ENCODE measurements around the gene TIAM1. TPM values are rescaled to one million over a fixed set of nuclear protein-coding genes. Genes with fewer than 3 reads are reported as not detected.
A peak's percentile ranks its signal among the peaks of the same experiment; 100 is the strongest.
"Not testable (repeated sequence)": the region's sequence is repeated elsewhere in the genome, so short reads cannot be mapped to it uniquely, and the experiment has no call there.

The TIAM1 gene
- total RNA-seq, 2 experiments from 2014 or later, result 34.9 to 38.5 TPM

DNA sequence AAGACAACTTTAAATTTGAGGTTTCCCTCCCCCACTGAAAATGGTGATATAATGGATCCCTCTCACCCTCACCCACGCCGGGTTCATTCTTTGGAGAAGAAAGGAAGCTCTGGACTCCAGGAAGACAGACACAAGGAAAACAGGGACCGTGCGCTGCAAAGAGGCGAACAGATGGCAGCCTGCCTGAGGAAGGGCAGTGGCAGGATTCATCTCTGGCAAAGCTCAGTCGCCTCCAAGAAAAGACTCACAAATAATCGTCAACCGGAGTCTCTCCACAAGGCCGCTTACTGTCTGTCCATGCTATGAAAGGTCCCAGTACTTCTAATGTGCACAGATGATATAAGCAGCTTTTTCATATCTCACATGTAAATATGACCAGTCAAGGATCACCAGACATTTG lies 110.3 kb downstream of the TIAM1 start:
- H3K27ac Mint-ChIP-seq, result no peak overlapping the region
- CTCF ChIA-PET, result interaction anchor here (1.1 to 1.8 kb wide), 3 partner anchors 9 to 348 kb away, joined by 3 to 4 read pairs (median 4); no protein-coding TSS in a partner anchor
- TF ChIP-seq, protein P1, sequence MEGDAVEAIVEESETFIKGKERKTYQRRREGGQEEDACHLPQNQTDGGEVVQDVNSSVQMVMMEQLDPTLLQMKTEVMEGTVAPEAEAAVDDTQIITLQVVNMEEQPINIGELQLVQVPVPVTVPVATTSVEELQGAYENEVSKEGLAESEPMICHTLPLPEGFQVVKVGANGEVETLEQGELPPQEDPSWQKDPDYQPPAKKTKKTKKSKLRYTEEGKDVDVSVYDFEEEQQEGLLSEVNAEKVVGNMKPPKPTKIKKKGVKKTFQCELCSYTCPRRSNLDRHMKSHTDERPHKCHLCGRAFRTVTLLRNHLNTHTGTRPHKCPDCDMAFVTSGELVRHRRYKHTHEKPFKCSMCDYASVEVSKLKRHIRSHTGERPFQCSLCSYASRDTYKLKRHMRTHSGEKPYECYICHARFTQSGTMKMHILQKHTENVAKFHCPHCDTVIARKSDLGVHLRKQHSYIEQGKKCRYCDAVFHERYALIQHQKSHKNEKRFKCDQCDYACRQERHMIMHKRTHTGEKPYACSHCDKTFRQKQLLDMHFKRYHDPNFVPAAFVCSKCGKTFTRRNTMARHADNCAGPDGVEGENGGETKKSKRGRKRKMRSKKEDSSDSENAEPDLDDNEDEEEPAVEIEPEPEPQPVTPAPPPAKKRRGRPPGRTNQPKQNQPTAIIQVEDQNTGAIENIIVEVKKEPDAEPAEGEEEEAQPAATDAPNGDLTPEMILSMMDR (IDR thresholded peaks at IDR 0.05), result no peak
- H3K4me1 Mint-ChIP-seq (ENCODE audit: low read depth), result peaks cover 24% of the 10 kb centered on the region
- H3K4me3 Mint-ChIP-seq, result no peak overlapping the region
- H3K36me3 Mint-ChIP-seq (ENCODE audit: low read depth), result peaks cover 16% of the 10 kb centered on the region
- POLR2A ChIA-PET, result interaction anchor here (0.6 to 1.0 kb wide), 2 partner anchors 28 to 56 kb away, joined by 3 read pairs; no protein-coding TSS in a partner anchor
- no peaks in the 10 kb centered on the region for H3K9me3 Mint-ChIP-seq
- ATAC-seq (no peak), DNase-seq (no peak)
- intact Hi-C loops (cut with micrococcal nuclease), result no loop called here
- no peaks in the 10 kb centered on the region for H3K27me3 Mint-ChIP-seq

DNA sequence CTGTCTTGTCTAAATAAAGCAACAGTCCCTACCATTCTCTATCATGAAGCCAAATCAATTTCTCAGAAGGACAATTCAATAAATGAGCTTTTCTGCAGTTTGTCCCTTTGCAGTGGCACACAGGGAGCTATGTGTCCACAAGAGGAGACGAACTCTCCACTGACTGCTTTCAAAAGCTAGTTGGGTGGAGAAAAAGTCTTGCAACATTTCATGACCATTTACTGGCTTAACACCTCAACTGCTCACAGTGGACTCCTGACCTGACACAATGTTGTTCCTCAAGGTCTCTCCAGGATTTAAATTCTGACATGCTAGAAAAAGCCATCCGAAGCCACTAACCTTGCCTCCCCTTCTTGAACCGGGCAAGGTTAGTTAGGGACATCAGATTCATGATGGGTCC lies 111.7 kb downstream of the TIAM1 start:
- CTCF ChIA-PET, result interaction anchor here (1.0 to 1.8 kb wide), 3 partner anchors 38 to 349 kb away, joined by 3 to 4 read pairs (median 3); no protein-coding TSS in a partner anchor
- POLR2A ChIA-PET, result interaction anchor here (1.4 to 1.5 kb wide), 2 partner anchors 10 to 327 kb away, joined by 3 read pairs; no protein-coding TSS in a partner anchor
- DNase-seq, result no peak

DNA sequence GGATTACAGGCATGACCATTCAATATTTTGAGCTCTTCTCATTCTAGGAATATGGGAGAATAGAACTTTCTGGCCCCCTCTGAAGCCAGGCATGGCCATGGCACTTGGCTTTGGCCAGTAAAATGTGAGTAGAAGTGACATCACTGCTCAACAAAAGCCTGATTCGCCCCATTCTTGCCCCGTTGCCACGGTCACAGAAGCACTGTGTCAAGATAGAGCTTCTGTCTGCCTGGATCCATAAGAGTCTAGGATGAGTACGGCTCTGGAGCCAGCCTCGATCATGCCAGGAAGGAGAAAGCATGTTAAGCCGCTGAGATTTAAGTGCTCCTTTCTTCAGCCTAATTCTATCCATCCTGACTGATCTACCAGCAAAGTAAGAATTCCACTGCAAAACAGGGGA lies 113.1 kb downstream of the TIAM1 start:
- DNase-seq, result no peak
- ATAC-seq, result no peak
- Mint-ChIP-seq H3K36me3 (ENCODE audit: low read depth) (peaks cover 18% of the 10 kb centered on the region), H3K4me3 (no peak overlapping the region), H3K4me1 (ENCODE audit: low read depth) (peaks cover 21% of the 10 kb centered on the region), H3K27ac (no peak overlapping the region), H3K27me3 (no peaks in the 10 kb centered on the region), H3K9me3 (no peaks in the 10 kb centered on the region)
- ChIA-PET POLR2A (interaction anchor here (1.4 to 1.9 kb wide), 3 partner anchors 8 to 328 kb away, joined by 3 to 5 read pairs (median 3); no protein-coding TSS in a partner anchor), CTCF (interaction anchor here (1.3 to 1.7 kb wide), 2 partner anchors 328 to 350 kb away, joined by 3 to 6 read pairs; no protein-coding TSS in a partner anchor)
- intact Hi-C loops (cut with micrococcal nuclease), result no loop called here
- TF ChIP-seq, protein P1 (IDR thresholded peaks at IDR 0.05), result no peak

More for the DNA sequence above, 111.7 kb downstream of the TIAM1 start:
- Mint-ChIP-seq H3K36me3 (ENCODE audit: low read depth) (peaks cover 18% of the 10 kb centered on the region), H3K4me3 (no peak overlapping the region), H3K27me3 (no peaks in the 10 kb centered on the region), H3K9me3 (no peaks in the 10 kb centered on the region), H3K4me1 (ENCODE audit: low read depth) (peaks cover 32% of the 10 kb centered on the region), H3K27ac (no peak overlapping the region)
- TF ChIP-seq, protein P1 (IDR thresholded peaks at IDR 0.05), result no peak
- ATAC-seq, result no peak
- intact Hi-C loops (cut with micrococcal nuclease), result no loop called here

DNA sequence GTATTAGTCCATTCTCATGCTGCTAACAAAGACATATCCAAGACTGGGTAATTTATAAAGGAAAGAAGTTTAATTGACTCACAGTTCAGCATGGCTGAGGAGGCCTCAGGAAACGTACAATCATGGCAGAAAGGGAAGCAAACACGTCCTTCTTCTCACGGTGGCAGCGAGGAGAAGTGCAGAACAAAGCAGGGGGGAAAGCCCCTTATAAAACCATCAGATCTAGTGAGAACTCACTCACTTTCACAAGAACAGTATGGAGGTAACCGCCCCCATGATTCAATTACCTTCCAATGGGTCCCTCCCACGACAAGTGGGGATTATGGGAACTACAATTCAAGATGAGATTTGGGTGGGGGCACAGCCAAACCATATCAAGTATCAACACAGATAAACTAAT lies 115.3 kb downstream of the TIAM1 start:
- POLR2A ChIA-PET; H3K9me3 Mint-ChIP-seq; CTCF ChIA-PET; H3K4me3 Mint-ChIP-seq; H3K27me3 Mint-ChIP-seq; intact Hi-C loops (cut with micrococcal nuclease): not testable (repeated sequence)
- H3K4me1 Mint-ChIP-seq (ENCODE audit: low read depth), result peaks cover 16% of the 10 kb centered on the region
- peak; percentile 53 for DNase-seq
- peak; percentile 95 for ATAC-seq
- peak overlapping the region; percentile 68 for H3K27ac Mint-ChIP-seq
- H3K36me3 Mint-ChIP-seq (ENCODE audit: low read depth), result peaks cover 23% of the 10 kb centered on the region
- TF ChIP-seq, protein P1 (IDR thresholded peaks at IDR 0.05), result peak; percentile 26

DNA sequence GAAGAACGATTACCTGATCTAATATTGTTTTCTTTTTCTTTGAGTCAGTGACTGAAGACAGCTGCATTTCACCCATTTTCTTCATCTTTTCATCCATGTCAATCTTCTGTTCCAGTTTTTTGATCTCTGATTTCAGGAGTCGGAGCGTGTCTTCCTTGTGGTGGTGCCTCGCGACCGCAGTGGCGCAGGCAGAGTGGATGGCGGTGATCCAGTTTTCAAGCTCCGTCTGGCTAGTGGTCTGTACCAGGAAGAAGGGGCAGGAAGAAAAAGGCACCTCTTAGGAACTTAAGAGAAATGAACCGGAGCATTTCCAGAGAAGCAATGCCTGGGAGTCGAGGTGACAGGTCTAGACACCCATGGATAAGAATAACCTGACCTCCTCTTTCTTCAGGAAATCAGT lies 118.3 kb downstream of the TIAM1 start:
- ChIA-PET POLR2A (no interaction called here), CTCF (interaction anchor here (1.3 kb wide), 1 partner anchor 357 kb away, joined by 3 read pairs; no protein-coding TSS in a partner anchor)
- no peak for ATAC-seq
- no peaks in the 10 kb centered on the region for H3K27me3 Mint-ChIP-seq
- intact Hi-C loops (cut with micrococcal nuclease), result no loop called here
- H3K27ac Mint-ChIP-seq, result no peak overlapping the region
- DNase-seq, result no peak
- H3K36me3 Mint-ChIP-seq (ENCODE audit: low read depth), result peaks cover 30% of the 10 kb centered on the region
- H3K4me1 Mint-ChIP-seq (ENCODE audit: low read depth), result peaks cover 20% of the 10 kb centered on the region
- H3K9me3 Mint-ChIP-seq, result no peaks in the 10 kb centered on the region
- TF ChIP-seq, protein P1 (IDR thresholded peaks at IDR 0.05), result no peak
- no peak overlapping the region for H3K4me3 Mint-ChIP-seq
